Suprapubic skin (tissue), 4 donors: ENCODE measurements around the gene KRTAP5-3.

Experiments used
- POLR2A ChIP-seq, 2 donors: fragments of 450-650 bp; IDR thresholded peaks; one replicate each; pipeline ENCODE4 v1.6.1; 2017; ENCODE audit warnings: antibody characterized with exemption in 2 of 2, mild to moderate bottlenecking in 2 of 2, moderate library complexity in 2 of 2
- POLR2AphosphoS5 ChIP-seq, 3 donors: sonication (generic); formaldehyde crosslinking; IDR thresholded peaks; one replicate each; pipeline ENCODE4 v1.6.1; 2017; ENCODE audit warnings: antibody characterized with exemption in 3 of 3
- TF ChIP-seq, protein P1 (sequence below), 2 donors: fragments of 200-600 bp in 1 of 2; fragments of 450-650 bp in 1 of 2; sonication (generic) in 1 of 2; IDR thresholded peaks; one replicate each; pipeline ENCODE4 v1.5.1; 2016 to 2019; ENCODE audit warnings: antibody characterized with exemption in 2 of 2, mild to moderate bottlenecking in 1 of 2, moderate library complexity in 1 of 2

DNA sequence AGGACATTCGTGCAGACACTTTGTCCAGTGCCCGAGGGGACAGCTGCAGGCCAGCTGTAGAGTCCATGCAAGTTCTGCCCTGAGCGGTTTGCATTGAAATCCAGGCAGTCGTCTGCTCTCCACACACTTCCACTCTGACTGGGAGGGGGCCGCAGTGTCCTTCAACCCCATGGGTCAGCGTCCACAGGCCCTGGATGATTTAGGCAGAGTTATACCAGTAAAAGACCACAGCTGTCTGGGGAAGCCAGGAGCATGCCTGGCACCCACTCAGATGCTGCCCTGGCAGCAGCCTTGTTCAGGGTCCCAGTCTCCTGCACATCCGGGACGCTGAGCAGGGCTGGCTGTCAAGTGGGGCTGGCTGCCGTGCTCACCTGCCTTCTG, 47.8 kb upstream of the KRTAP5-3 start:
- TF ChIP-seq POLR2A (IDR thresholded peaks at IDR 0.05) = no peak
- TF ChIP-seq, protein P1, sequence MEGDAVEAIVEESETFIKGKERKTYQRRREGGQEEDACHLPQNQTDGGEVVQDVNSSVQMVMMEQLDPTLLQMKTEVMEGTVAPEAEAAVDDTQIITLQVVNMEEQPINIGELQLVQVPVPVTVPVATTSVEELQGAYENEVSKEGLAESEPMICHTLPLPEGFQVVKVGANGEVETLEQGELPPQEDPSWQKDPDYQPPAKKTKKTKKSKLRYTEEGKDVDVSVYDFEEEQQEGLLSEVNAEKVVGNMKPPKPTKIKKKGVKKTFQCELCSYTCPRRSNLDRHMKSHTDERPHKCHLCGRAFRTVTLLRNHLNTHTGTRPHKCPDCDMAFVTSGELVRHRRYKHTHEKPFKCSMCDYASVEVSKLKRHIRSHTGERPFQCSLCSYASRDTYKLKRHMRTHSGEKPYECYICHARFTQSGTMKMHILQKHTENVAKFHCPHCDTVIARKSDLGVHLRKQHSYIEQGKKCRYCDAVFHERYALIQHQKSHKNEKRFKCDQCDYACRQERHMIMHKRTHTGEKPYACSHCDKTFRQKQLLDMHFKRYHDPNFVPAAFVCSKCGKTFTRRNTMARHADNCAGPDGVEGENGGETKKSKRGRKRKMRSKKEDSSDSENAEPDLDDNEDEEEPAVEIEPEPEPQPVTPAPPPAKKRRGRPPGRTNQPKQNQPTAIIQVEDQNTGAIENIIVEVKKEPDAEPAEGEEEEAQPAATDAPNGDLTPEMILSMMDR (IDR thresholded peaks at IDR 0.05) = no peak
- no peak for TF ChIP-seq POLR2AphosphoS5 (IDR thresholded peaks at IDR 0.05)
